ENCODE data around the gene HNMT. TPM values are rescaled to one million over a fixed set of nuclear protein-coding genes. Genes with fewer than 3 reads are reported as not detected.

HNMT gene
- polyA plus RNA-seq, 1 donor (not counting 4 experiments of a cell fraction or from before 2014, with no cell fraction given) = 7.4 TPM

DNA sequence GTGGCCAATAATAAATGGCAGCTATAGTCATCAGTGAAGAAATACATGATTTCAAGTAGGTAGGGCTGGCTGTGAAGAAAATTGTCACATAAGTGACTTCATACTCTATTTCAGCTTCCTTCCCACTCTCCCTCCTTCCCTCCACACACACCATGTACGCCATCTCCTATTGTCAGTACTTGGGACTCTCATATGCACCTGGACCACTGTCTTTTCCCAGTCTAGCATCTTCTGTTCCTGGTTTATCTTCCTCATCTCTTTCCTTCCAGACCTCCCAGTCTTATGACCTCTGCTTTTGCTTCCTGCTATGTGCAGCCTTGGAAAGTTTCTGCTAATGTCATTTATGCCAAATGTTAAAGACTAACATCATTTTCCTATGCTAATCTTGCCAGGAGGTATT lies 35.0 kb downstream of the HNMT start:
- Histone ChIP-seq H2AFZ (ENCODE audit: control insufficient read depth, low read length) (no peak overlapping the region), H4K20me1 (ENCODE audit: control insufficient read depth, extremely low read depth, insufficient read depth, low read length) (no peaks in the 10 kb centered on the region), H3K9me3 (ENCODE audit: control insufficient read depth, low read depth, low read length) (no peaks in the 10 kb centered on the region), H3K4me3 (ENCODE audit: control insufficient read depth in 2 of 3, extremely low read depth in 1 of 3, insufficient read depth in 2 of 3, low read depth in 1 of 3, low read length in 3 of 3) (no peak overlapping the region), H3K36me3 (ENCODE audit: control insufficient read depth in 2 of 2, extremely low read depth in 1 of 2, insufficient read depth in 2 of 2, low read length in 2 of 2) (no peaks in the 10 kb centered on the region), H3K79me2 (ENCODE audit: control insufficient read depth, insufficient read depth, low read length) (no peaks in the 10 kb centered on the region), H3K27me3 (ENCODE audit: control insufficient read depth, extremely low read depth, insufficient read depth, low read length) (no peaks in the 10 kb centered on the region), H3K9ac (ENCODE audit: control insufficient read depth, extremely low read depth, insufficient read depth, low read length) (no peak overlapping the region), H3K4me1 (ENCODE audit: control insufficient read depth, extremely low read depth, insufficient read depth, low read length) (no peaks in the 10 kb centered on the region), H3K4me2 (ENCODE audit: control insufficient read depth, extremely low read depth, insufficient read depth, low read depth, low read length) (no peak overlapping the region), H3K9me1 (ENCODE audit: control insufficient read depth, extremely low read depth, insufficient read depth, low read length) (no peaks in the 10 kb centered on the region), H3K27ac (ENCODE audit: control insufficient read depth, insufficient read depth, low read length) (no peak overlapping the region)
- DNase-seq (ENCODE audit: low read depth, low spot score) (no peak), FAIRE-seq (no peak)
- dilution Hi-C loops (cut with MboI; ENCODE audit: extremely low pct_ligation_motif_present, low sequenced_read_pairs) = no loop called here
- TF ChIP-seq CTCF (optimal IDR thresholded peaks at IDR 0.05 in 1 of 3, IDR thresholded peaks at IDR 0.05 in 1 of 3, conservative IDR thresholded peaks at IDR 0.05 in 1 of 3; ENCODE audit: extremely low read depth in 1 of 3, insufficient read depth in 2 of 3, low read length in 3 of 3) (no peak), EZH2 (IDR thresholded peaks at IDR 0.05; ENCODE audit: low read length) (no peak)

DNA sequence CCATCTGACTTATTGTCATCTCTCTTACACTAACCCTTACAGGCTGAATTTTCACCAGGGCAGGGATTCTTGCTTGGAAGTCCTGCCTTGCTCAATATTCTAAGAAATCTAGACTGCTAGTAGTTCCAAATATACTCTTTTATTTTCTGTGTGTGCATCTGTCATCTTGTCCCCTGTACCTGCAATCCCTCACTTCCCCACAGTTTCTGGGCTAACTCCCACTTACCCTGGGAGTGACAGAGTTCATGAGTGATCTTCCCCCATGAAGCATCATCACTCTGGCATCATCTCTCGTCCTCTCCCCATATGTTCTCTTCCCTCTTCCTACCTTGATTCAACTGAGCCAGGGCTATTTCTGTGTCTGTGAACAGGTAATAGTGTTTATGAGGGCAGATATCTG lies 35.7 kb downstream of the HNMT start:
- Histone ChIP-seq H3K9me3 (ENCODE audit: control insufficient read depth, low read depth, low read length) (no peaks in the 10 kb centered on the region), H3K9me1 (ENCODE audit: control insufficient read depth, extremely low read depth, insufficient read depth, low read length) (no peaks in the 10 kb centered on the region), H3K4me1 (ENCODE audit: control insufficient read depth, extremely low read depth, insufficient read depth, low read length) (no peaks in the 10 kb centered on the region), H3K27me3 (ENCODE audit: control insufficient read depth, extremely low read depth, insufficient read depth, low read length) (no peaks in the 10 kb centered on the region), H3K79me2 (ENCODE audit: control insufficient read depth, insufficient read depth, low read length) (no peaks in the 10 kb centered on the region), H3K9ac (ENCODE audit: control insufficient read depth, extremely low read depth, insufficient read depth, low read length) (no peak overlapping the region), H3K36me3 (ENCODE audit: control insufficient read depth in 2 of 2, extremely low read depth in 1 of 2, insufficient read depth in 2 of 2, low read length in 2 of 2) (no peaks in the 10 kb centered on the region), H4K20me1 (ENCODE audit: control insufficient read depth, extremely low read depth, insufficient read depth, low read length) (no peaks in the 10 kb centered on the region), H3K4me2 (ENCODE audit: control insufficient read depth, extremely low read depth, insufficient read depth, low read depth, low read length) (no peak overlapping the region), H3K4me3 (ENCODE audit: control insufficient read depth in 2 of 3, extremely low read depth in 1 of 3, insufficient read depth in 2 of 3, low read depth in 1 of 3, low read length in 3 of 3) (no peak overlapping the region), H3K27ac (ENCODE audit: control insufficient read depth, insufficient read depth, low read length) (no peak overlapping the region), H2AFZ (ENCODE audit: control insufficient read depth, low read length) (no peak overlapping the region)
- no peak for TF ChIP-seq EZH2 (IDR thresholded peaks at IDR 0.05; ENCODE audit: low read length)
- no peak for TF ChIP-seq CTCF (optimal IDR thresholded peaks at IDR 0.05 in 1 of 3, IDR thresholded peaks at IDR 0.05 in 1 of 3, conservative IDR thresholded peaks at IDR 0.05 in 1 of 3; ENCODE audit: extremely low read depth in 1 of 3, insufficient read depth in 2 of 3, low read length in 3 of 3)
- no peak for FAIRE-seq
- dilution Hi-C loops (cut with MboI; ENCODE audit: extremely low pct_ligation_motif_present, low sequenced_read_pairs) = no loop called here
- DNase-seq (ENCODE audit: low read depth, low spot score) = no peak
